ENCODE measurements around the gene PCSK4. TPM values are rescaled to one million over a fixed set of nuclear protein-coding genes. Genes with fewer than 3 reads are reported as not detected.

The PCSK4 gene
- total and polyA plus RNA-seq, 2 donors (not counting 3 experiments of a cell fraction or from before 2014, with no cell fraction given): 1.2 to 1.7 TPM

GRCh38 chr19:1441022-1441426 is 49.1 kb downstream of the PCSK4 start:
- intact Hi-C loops (cut with micrococcal nuclease): no loop called here
- Histone ChIP-seq H2AFZ (ENCODE audit: low read depth, low read length) (no peak overlapping the region), H3K9me3 (replicated peaks; ENCODE audit: control insufficient read depth, insufficient read depth, low read length) (no peaks in the 10 kb centered on the region), H3K4me1 (ENCODE audit: control insufficient read depth, extremely low read depth, insufficient read depth, low read length) (peaks cover 6% of the 10 kb centered on the region), H3K4me2 (ENCODE audit: insufficient read depth, low read length) (no peak overlapping the region), H3K9me1 (replicated peaks; ENCODE audit: control insufficient read depth, extremely low read depth, insufficient read depth, low read length) (no peaks in the 10 kb centered on the region), H3K4me3 (replicated peaks in 1 of 3; ENCODE audit: insufficient read depth in 1 of 3, low read depth in 1 of 3, low read length in 3 of 3) (no peak overlapping the region), H4K20me1 (replicated peaks; ENCODE audit: control insufficient read depth, extremely low read depth, insufficient read depth, low read length) (no peaks in the 10 kb centered on the region), H3K9ac (replicated peaks; ENCODE audit: extremely low read depth, insufficient read depth, low read length) (no peak overlapping the region), H3K27ac (ENCODE audit: insufficient read depth, low read depth, low read length) (no peak overlapping the region), H3K36me3 (ENCODE audit: control insufficient read depth in 2 of 2, extremely low read depth in 1 of 2, insufficient read depth in 2 of 2, low read length in 2 of 2) (peaks cover 7 to 21% of the 10 kb centered on the region in 2 experiments), H3K27me3 (ENCODE audit: control insufficient read depth in 2 of 2, insufficient read depth in 2 of 2, low read length in 2 of 2) (peaks cover 0 to under 1% of the 10 kb centered on the region in 2 experiments), H3K79me2 (ENCODE audit: control insufficient read depth, insufficient read depth, low read length) (peaks cover 34% of the 10 kb centered on the region)
- FAIRE-seq: no peak
- CTCF ChIA-PET: no interaction called here
- DNase-seq (ENCODE audit: low read depth, low spot score): no peak
- no TSS peak for BruUV-seq (replicated peaks)
- POLR2A ChIA-PET: interaction anchor here (0.6 kb wide), 1 partner anchor 29 kb away, joined by 4 read pairs; no protein-coding TSS in a partner anchor
- TF ChIP-seq POLR2A (IDR thresholded peaks at IDR 0.05; ENCODE audit: low read depth, low read length) (no peak), POLR2AphosphoS5 (IDR thresholded peaks at IDR 0.05; ENCODE audit: insufficient read depth, low read depth, low read length) (no peak), MAX (IDR thresholded peaks at IDR 0.05; ENCODE audit: insufficient read depth, insufficient read length) (no peak), EZH2 (IDR thresholded peaks at IDR 0.05; ENCODE audit: borderline replicate concordance, low read depth, low read length, severe bottlenecking) (no peak), JUN (IDR thresholded peaks at IDR 0.05; ENCODE audit: borderline replicate concordance, insufficient read depth, insufficient read length, low read depth) (no peak), MYC (IDR thresholded peaks at IDR 0.05; ENCODE audit: low read depth, low read length) (no peak), CTCF (IDR thresholded peaks at IDR 0.05; ENCODE audit: extremely low read depth in 1 of 2, insufficient read depth in 1 of 2, low read depth in 1 of 2, low read length in 2 of 2) (no peak), GATA2 (IDR thresholded peaks at IDR 0.05; ENCODE audit: insufficient read depth, insufficient read length, low read depth, low read length) (no peak), FOS (IDR thresholded peaks at IDR 0.05; ENCODE audit: borderline replicate concordance, insufficient read depth, low read length) (no peak)
- dilution Hi-C loops (cut with MboI; ENCODE audit: extremely low pct_ligation_motif_present, low sequenced_read_pairs): no loop called here

All from endothelial cell of umbilical vein (primary cell).